ENCODE measurements around the gene HES7. TPM values are rescaled to one million over a fixed set of nuclear protein-coding genes. Genes with fewer than 3 reads are reported as not detected.
A peak's percentile ranks its signal among the peaks of the same experiment; 100 is the strongest.

The HES7 gene
- polyA plus RNA-seq, 2 of the 4 experiments (the other 2 are of a cell fraction) = 0.56 to 0.72 TPM

- no peak for ATAC-seq
- TF ChIP-seq, protein P1, sequence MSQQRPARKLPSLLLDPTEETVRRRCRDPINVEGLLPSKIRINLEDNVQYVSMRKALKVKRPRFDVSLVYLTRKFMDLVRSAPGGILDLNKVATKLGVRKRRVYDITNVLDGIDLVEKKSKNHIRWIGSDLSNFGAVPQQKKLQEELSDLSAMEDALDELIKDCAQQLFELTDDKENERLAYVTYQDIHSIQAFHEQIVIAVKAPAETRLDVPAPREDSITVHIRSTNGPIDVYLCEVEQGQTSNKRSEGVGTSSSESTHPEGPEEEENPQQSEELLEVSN (IDR thresholded peaks at IDR 0.05; ENCODE audit: borderline replicate concordance, low read depth) = no peak
- no peak for TF ChIP-seq FOSB (CRISPR knock-in tag; IDR thresholded peaks at IDR 0.05)
- no peak for TF ChIP-seq ESRRA (IDR thresholded peaks at IDR 0.05; ENCODE audit: borderline replicate concordance, low read length)
- no peak for TF ChIP-seq PHF8 (IDR thresholded peaks at IDR 0.05; ENCODE audit: borderline replicate concordance, low read depth)
- no peak for TF ChIP-seq RAD21 (conservative IDR thresholded peaks at IDR 0.05 in 1 of 2, IDR thresholded peaks at IDR 0.05 in 1 of 2)
- TF ChIP-seq, protein P2, sequence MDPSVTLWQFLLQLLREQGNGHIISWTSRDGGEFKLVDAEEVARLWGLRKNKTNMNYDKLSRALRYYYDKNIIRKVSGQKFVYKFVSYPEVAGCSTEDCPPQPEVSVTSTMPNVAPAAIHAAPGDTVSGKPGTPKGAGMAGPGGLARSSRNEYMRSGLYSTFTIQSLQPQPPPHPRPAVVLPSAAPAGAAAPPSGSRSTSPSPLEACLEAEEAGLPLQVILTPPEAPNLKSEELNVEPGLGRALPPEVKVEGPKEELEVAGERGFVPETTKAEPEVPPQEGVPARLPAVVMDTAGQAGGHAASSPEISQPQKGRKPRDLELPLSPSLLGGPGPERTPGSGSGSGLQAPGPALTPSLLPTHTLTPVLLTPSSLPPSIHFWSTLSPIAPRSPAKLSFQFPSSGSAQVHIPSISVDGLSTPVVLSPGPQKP (IDR thresholded peaks at IDR 0.05; ENCODE audit: low read depth, low read length) = no peak
- no peak for TF ChIP-seq EHF (CRISPR knock-in tag; IDR thresholded peaks at IDR 0.05)
- TF ChIP-seq CEBPB (IDR thresholded peaks at IDR 0.05) = no peak
- no peak for TF ChIP-seq HDAC2 (IDR thresholded peaks at IDR 0.05)
- TF ChIP-seq EHMT2 (IDR thresholded peaks at IDR 0.05; ENCODE audit: low read depth) = no peak
- no peak for TF ChIP-seq GATA3 (IDR thresholded peaks at IDR 0.05; ENCODE audit: borderline replicate concordance)
- TF ChIP-seq CBX2 (IDR thresholded peaks at IDR 0.05; ENCODE audit: borderline replicate concordance, low read depth) = no peak
- Histone ChIP-seq H3K4me3 (no peak overlapping the region), H3K9me3 (no peaks in the 10 kb centered on the region), H3K4me2 (no peak overlapping the region), H3K4me1 (peaks cover 13% of the 10 kb centered on the region; the same call in 2 of the 3 replicates), H3K27ac (no peak overlapping the region)
- ChIA-PET POLR2A (interaction anchor here (1.4 to 4.9 kb wide), 4 partner anchors 11 to 32 kb away, joined by 5 to 25 read pairs (median 12); partner anchors contain the start of gene PER1), CTCF (interaction anchor here (0.7 to 26.5 kb wide), 8 partner anchors 12 to 111 kb away, joined by 3 to 601 read pairs (median 54); partner anchors contain the start of genes ALOXE3, HES7, PER1 and VAMP2)
- no peak for FAIRE-seq
- DNase-seq (ENCODE audit: low read depth in 1 of 2, low spot score in 1 of 2) = no peak
- WGBS (ENCODE audit: missing lambda C conversion rate) = 93% methylated on average over 7 of the region's 7 CpGs
Measured at GRCh38 chr17:8141045-8141444, 17.1 kb upstream of the HES7 start.

DNA sequence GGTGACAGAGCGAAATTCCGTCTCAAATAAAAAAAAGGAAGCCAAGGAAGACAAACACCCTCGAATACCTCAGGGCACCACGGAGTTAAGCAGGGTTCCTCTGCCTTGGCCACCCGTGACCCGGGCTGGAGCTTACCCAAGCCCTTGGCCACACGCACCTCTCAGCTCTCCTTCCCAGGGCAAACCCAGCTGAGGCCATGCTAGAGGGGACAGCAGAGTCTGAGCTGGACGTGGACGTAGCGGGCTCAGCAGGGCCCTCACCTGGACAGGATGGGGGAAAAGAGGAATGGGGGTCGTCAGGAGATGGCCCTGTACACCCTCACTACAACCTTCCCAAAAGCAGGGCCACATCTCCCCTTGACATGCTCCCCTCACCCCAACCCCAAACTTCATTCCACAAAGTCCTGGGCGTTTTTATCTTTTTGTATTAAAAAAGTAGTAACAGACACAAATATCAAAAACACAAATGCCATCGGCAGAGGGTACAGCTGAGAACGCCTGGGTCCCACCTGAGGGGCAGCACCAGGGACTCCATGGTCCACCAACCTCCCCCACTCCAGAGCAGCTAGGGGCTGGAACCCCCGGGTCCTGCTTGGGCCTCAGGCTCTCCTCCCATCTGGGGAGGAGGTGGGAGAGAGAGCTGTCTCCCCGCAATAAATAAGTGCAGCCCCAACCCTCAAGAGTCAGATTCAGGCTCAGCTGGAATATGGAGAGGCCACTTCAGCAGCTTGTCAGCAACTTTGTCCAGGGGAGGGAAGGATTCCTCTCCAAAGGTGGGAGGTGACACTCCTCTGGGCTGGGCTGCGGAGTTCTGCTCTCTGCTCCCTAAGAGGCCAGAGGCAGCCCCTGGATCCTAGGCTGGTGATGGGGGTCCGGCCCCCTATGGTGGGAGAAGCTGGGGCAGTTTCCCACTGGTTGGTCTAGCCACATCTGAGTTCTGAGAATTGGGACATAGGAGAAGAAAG is 16.4 kb upstream of the HES7 start:
- H3K27ac ChIP-seq = no peak overlapping the region
- FAIRE-seq (no peak), ATAC-seq (no peak), DNase-seq (ENCODE audit: low read depth in 1 of 2, low spot score in 1 of 2) (no peak)
- no peak overlapping the region; the same call in 2 of the 3 replicates for H3K4me2 ChIP-seq
- TF ChIP-seq, protein P3, sequence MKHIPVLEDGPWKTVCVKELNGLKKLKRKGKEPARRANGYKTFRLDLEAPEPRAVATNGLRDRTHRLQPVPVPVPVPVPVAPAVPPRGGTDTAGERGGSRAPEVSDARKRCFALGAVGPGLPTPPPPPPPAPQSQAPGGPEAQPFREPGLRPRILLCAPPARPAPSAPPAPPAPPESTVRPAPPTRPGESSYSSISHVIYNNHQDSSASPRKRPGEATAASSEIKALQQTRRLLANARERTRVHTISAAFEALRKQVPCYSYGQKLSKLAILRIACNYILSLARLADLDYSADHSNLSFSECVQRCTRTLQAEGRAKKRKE (CRISPR knock-in tag; IDR thresholded peaks at IDR 0.05; ENCODE audit: low read depth) = no peak
- H3K9me3 ChIP-seq = no peaks in the 10 kb centered on the region
- no peak overlapping the region for H3K4me3 ChIP-seq
- ChIA-PET POLR2A (interaction anchor here (1.4 to 4.9 kb wide), 4 partner anchors 12 to 33 kb away, joined by 5 to 25 read pairs (median 12); partner anchors contain the start of gene PER1), CTCF (interaction anchor here (0.7 to 26.5 kb wide), 15 partner anchors 12 to 112 kb away, joined by 3 to 601 read pairs (median 11); partner anchors contain the start of genes ALOXE3, BORCS6, HES7 and PER1)
- peaks cover 13% of the 10 kb centered on the region; the same call in 2 of the 3 replicates for H3K4me1 ChIP-seq
- WGBS (ENCODE audit: missing lambda C conversion rate) = 83% methylated on average over 18 of the region's 18 CpGs

DNA sequence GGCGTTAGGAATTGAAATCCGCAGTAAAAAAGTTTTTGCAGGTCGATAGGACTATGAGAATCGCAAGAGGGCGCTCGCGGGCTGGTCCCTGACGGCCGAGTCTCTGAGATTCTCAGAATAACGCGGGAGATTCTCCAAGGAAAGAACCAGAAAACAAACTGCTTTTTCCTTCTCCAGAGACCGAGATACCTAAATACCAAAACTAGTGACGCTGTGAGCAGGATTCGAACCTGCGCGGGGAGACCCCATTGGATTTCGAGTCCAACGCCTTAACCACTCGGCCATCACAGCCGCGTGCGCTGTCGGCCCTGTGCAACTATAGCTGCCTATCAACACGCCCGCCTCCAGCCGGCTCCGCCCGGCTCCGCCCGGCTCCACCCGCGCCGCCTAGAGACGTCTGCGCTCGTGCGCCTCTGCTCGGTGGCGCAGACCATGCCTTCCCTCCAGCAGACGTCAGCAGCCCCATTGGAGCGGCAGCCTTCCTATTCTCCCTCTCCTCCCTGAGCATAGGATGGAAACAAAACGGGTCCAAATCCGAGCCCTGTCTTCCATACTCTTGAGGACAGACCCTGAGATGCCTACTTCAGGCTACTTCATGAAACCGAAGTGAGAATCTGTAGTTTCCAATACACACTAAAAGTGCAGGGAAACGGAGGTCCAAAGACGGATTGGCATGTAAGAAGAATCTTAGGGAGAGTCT is 14.9 kb upstream of the HES7 start:
- peak overlapping the region; percentile 58 for H3K4me3 ChIP-seq
- ATAC-seq = peak; percentile 86 to 94
- under 1% methylated on average over 39 of the region's 46 CpGs for WGBS (ENCODE audit: missing lambda C conversion rate)
- peak overlapping the region; percentile 88 for H3K4me2 ChIP-seq
- no peaks in the 10 kb centered on the region for H3K9me3 ChIP-seq
- DNase-seq (ENCODE audit: low read depth in 1 of 2, low spot score in 1 of 2) = peak; percentile 93 to 99
- peak; percentile 98 for FAIRE-seq
- CTCF ChIA-PET = interaction anchor here (0.5 to 26.5 kb wide), 31 partner anchors 10 to 451 kb away, joined by 3 to 601 read pairs (median 5); partner anchors contain the start of genes ALOXE3, BORCS6, HES7 and PER1
- H3K4me1 ChIP-seq = peaks cover 22% of the 10 kb centered on the region
- H3K27ac ChIP-seq = peak overlapping the region; percentile 82 to 86
- POLR2A ChIA-PET = interaction anchor here (1.0 to 4.9 kb wide), 8 partner anchors 13 to 83 kb away, joined by 3 to 25 read pairs (median 4); partner anchors contain the start of genes AURKB and PER1
- TF ChIP-seq SMC3 (IDR thresholded peaks at IDR 0.05) (peak; percentile 95), MYC (IDR thresholded peaks at IDR 0.05; ENCODE audit: borderline replicate concordance, low read length) (peak; percentile 98; the same call in 1 of the 2 replicates), MAZ (IDR thresholded peaks at IDR 0.05; ENCODE audit: borderline replicate concordance, low read depth, low read length) (peak; percentile 36; the same call in 1 of the 2 replicates), CTCF (IDR thresholded peaks at IDR 0.05) (peak; percentile 98)
- TF ChIP-seq, protein P4, sequence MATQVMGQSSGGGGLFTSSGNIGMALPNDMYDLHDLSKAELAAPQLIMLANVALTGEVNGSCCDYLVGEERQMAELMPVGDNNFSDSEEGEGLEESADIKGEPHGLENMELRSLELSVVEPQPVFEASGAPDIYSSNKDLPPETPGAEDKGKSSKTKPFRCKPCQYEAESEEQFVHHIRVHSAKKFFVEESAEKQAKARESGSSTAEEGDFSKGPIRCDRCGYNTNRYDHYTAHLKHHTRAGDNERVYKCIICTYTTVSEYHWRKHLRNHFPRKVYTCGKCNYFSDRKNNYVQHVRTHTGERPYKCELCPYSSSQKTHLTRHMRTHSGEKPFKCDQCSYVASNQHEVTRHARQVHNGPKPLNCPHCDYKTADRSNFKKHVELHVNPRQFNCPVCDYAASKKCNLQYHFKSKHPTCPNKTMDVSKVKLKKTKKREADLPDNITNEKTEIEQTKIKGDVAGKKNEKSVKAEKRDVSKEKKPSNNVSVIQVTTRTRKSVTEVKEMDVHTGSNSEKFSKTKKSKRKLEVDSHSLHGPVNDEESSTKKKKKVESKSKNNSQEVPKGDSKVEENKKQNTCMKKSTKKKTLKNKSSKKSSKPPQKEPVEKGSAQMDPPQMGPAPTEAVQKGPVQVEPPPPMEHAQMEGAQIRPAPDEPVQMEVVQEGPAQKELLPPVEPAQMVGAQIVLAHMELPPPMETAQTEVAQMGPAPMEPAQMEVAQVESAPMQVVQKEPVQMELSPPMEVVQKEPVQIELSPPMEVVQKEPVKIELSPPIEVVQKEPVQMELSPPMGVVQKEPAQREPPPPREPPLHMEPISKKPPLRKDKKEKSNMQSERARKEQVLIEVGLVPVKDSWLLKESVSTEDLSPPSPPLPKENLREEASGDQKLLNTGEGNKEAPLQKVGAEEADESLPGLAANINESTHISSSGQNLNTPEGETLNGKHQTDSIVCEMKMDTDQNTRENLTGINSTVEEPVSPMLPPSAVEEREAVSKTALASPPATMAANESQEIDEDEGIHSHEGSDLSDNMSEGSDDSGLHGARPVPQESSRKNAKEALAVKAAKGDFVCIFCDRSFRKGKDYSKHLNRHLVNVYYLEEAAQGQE (IDR thresholded peaks at IDR 0.05) = peak; percentile 83

Measured in A549 (cell line).